Measurements from ENCODE around the gene GET4.

- TF ChIP-seq, protein P1, sequence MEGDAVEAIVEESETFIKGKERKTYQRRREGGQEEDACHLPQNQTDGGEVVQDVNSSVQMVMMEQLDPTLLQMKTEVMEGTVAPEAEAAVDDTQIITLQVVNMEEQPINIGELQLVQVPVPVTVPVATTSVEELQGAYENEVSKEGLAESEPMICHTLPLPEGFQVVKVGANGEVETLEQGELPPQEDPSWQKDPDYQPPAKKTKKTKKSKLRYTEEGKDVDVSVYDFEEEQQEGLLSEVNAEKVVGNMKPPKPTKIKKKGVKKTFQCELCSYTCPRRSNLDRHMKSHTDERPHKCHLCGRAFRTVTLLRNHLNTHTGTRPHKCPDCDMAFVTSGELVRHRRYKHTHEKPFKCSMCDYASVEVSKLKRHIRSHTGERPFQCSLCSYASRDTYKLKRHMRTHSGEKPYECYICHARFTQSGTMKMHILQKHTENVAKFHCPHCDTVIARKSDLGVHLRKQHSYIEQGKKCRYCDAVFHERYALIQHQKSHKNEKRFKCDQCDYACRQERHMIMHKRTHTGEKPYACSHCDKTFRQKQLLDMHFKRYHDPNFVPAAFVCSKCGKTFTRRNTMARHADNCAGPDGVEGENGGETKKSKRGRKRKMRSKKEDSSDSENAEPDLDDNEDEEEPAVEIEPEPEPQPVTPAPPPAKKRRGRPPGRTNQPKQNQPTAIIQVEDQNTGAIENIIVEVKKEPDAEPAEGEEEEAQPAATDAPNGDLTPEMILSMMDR (IDR thresholded peaks at IDR 0.05): no peak
- no peak for TF ChIP-seq EZH2phosphoT487 (IDR thresholded peaks at IDR 0.05)
Measured at GRCh38 chr7:884191-885003, 8.0 kb downstream of the GET4 start.
